EH (cell line): ENCODE results near the gene RDX.

Source experiments
- DNase-seq: peaks from one replicate; pipeline ENCODE4 v3.0.0-alpha.2; 2015; ENCODE audit warnings: low read depth

Gene RDX

GRCh38 chr11:110128161-110128560 lies 168.3 kb downstream of the RDX start:
- DNase-seq, result peak; percentile 40

- peak; percentile 39 for DNase-seq
Observed at GRCh38 chr11:110126936-110127335, 169.5 kb downstream of the RDX start.

- peak; percentile 77 for DNase-seq
Observed at GRCh38 chr11:110125632-110126031, 170.8 kb downstream of the RDX start.
